Left ventricle myocardium inferior (tissue), 1 donor: ENCODE results near the gene CTTNBP2NL. TPM values are rescaled to one million over a fixed set of nuclear protein-coding genes. Genes with fewer than 3 reads are reported as not detected.

Experiments used
- DNase-seq: peaks from one replicate; pipeline ENCODE4 v3.0.0-alpha.2; 2020
- H3K27ac ChIP-seq: fragments of 200-600 bp; replicated peaks from 2 replicates; pipeline ENCODE4 v1.8.0; 2021
- H3K27me3 ChIP-seq: fragments of 200-600 bp; 2 replicates; pipeline ENCODE4 v1.8.0; 2021; ENCODE audit warnings: low read depth
- H3K36me3 ChIP-seq: fragments of 200-600 bp; 2 replicates; pipeline ENCODE4 v1.8.0; 2021
- H3K4me1 ChIP-seq: fragments of 200-600 bp; 2 replicates; pipeline ENCODE4 v1.8.0; 2021
- H3K4me3 ChIP-seq: fragments of 200-600 bp; 2 replicates; pipeline ENCODE4 v1.8.0; 2021; ENCODE audit warnings: mild to moderate bottlenecking, moderate library complexity
- H3K9me3 ChIP-seq: fragments of 200-600 bp; replicated peaks from 2 replicates; pipeline ENCODE4 v1.8.0; 2021
- intact Hi-C: fragments of 100-400 bp; cut with micrococcal nuclease; formaldehyde crosslinking; loops from one replicate; pipeline ENCODE4 v1.11.0; 2022
- total RNA-seq: library from RNA; stranded (reverse); fragmentation: NEBNext Ultra II Directional; extraction: Animal tissue kit (Norgen Biotek cat#: 25700); gene quantifications from one replicate; pipeline ENCODE4 v1.2.1, GENCODE V29; 2021
- TF ChIP-seq, protein P1 (sequence below): fragments of 200-600 bp; IDR thresholded peaks from 2 replicates; pipeline ENCODE4 v1.8.0; 2021; ENCODE audit warnings: antibody characterized with exemption, mild to moderate bottlenecking, borderline replicate concordance
- donor health status: DM: no; HTN: yes; CAD: no; lungs with severe emphysema.

Gene CTTNBP2NL
- total RNA-seq, 1 donor from 2014 or later, result 14.3 TPM

DNA sequence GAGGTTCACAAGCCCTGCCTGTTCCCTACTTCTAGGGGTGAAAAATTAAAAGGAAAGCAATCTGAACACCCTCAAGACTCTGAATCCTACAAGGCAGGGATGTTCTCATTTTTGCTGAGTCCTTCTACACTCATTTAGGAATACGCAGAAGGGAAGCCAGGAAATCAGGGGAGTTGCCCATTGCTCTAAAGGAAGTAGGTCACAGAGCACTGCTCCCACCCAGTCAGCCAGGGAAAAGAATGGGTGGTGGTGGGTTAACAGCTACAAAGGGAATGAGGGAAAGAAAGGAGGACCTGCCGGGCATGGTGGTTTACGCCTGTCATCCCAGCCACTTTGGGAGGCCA is 2.4 kb upstream of the CTTNBP2NL start:
- Histone ChIP-seq H3K27ac (peak overlapping the region; percentile 93), H3K27me3 (no peaks in the 10 kb centered on the region), H3K9me3 (no peaks in the 10 kb centered on the region), H3K4me3 (peak overlapping the region; percentile 91), H3K36me3 (no peaks in the 10 kb centered on the region), H3K4me1 (peaks cover 77% of the 10 kb centered on the region)
- TF ChIP-seq, protein P1, sequence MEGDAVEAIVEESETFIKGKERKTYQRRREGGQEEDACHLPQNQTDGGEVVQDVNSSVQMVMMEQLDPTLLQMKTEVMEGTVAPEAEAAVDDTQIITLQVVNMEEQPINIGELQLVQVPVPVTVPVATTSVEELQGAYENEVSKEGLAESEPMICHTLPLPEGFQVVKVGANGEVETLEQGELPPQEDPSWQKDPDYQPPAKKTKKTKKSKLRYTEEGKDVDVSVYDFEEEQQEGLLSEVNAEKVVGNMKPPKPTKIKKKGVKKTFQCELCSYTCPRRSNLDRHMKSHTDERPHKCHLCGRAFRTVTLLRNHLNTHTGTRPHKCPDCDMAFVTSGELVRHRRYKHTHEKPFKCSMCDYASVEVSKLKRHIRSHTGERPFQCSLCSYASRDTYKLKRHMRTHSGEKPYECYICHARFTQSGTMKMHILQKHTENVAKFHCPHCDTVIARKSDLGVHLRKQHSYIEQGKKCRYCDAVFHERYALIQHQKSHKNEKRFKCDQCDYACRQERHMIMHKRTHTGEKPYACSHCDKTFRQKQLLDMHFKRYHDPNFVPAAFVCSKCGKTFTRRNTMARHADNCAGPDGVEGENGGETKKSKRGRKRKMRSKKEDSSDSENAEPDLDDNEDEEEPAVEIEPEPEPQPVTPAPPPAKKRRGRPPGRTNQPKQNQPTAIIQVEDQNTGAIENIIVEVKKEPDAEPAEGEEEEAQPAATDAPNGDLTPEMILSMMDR, result no peak
- intact Hi-C loops, result loop anchor here (5.0 to 10.0 kb wide), 2 partner anchors 74 to 281 kb away; partner anchors contain the start of gene MOV10
- DNase-seq, result no peak

DNA sequence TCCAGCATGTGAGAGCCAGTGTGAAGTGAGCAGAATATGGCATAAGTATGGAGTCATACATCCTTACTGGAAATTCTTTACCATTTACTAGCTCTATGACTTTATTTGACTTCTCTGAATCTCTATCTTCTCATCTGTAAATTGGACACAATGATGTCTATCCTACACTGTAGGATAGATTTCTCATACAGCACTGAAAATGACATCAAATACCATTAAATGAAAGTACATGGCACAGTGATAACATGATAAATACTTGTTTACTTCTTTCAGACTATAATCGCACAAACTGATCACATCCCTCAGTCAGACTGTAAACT is 1.3 kb upstream of the CTTNBP2NL start:
- H3K9me3 ChIP-seq, result no peaks in the 10 kb centered on the region
- DNase-seq, result no peak
- intact Hi-C loops, result loop anchor here (5.0 to 10.0 kb wide), 3 partner anchors 73 to 308 kb away; partner anchors contain the start of gene MOV10
- peak overlapping the region; percentile 93 for H3K27ac ChIP-seq
- peaks cover 78% of the 10 kb centered on the region for H3K4me1 ChIP-seq
- H3K27me3 ChIP-seq, result no peaks in the 10 kb centered on the region
- H3K36me3 ChIP-seq, result no peaks in the 10 kb centered on the region
- TF ChIP-seq, protein P1, result no peak
- peak overlapping the region; percentile 91 for H3K4me3 ChIP-seq

DNA sequence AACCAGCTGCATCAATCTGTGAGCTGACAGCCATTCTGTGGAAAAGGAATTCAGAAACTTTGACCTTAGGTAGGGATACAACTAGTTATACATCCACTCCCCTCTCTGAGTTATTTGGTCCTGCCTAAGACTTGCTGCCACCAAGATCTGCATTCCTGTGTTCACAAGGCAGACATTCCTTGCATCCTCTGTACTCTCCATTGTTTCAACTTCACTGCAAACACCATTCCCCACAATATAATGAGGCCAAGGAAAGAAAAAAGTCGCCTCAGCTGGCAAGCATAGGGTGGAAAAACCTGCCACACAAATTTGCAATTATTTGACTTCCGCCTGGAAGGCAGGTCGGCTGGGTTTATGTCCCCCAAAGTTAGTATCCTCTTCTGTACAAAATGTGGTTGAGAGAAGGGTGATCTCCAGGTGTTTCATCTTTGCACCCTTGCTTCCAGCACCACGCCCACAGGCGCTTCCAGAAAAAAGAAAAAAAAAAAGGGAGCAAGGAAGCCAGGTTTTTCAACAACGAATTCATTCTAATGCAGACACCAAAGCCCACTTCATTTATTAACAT is 676 bp upstream of the CTTNBP2NL start:
- H3K4me3 ChIP-seq, result peak overlapping the region; percentile 91
- peak overlapping the region; percentile 93 for H3K27ac ChIP-seq
- H3K4me1 ChIP-seq, result peaks cover 82% of the 10 kb centered on the region
- no peaks in the 10 kb centered on the region for H3K9me3 ChIP-seq
- TF ChIP-seq, protein P1, result no peak
- no peaks in the 10 kb centered on the region for H3K27me3 ChIP-seq
- no peak for DNase-seq
- no peaks in the 10 kb centered on the region for H3K36me3 ChIP-seq
- intact Hi-C loops, result loop anchor here (5.0 to 10.0 kb wide), 2 partner anchors 279 to 307 kb away; partner anchors contain the start of gene MOV10

DNA sequence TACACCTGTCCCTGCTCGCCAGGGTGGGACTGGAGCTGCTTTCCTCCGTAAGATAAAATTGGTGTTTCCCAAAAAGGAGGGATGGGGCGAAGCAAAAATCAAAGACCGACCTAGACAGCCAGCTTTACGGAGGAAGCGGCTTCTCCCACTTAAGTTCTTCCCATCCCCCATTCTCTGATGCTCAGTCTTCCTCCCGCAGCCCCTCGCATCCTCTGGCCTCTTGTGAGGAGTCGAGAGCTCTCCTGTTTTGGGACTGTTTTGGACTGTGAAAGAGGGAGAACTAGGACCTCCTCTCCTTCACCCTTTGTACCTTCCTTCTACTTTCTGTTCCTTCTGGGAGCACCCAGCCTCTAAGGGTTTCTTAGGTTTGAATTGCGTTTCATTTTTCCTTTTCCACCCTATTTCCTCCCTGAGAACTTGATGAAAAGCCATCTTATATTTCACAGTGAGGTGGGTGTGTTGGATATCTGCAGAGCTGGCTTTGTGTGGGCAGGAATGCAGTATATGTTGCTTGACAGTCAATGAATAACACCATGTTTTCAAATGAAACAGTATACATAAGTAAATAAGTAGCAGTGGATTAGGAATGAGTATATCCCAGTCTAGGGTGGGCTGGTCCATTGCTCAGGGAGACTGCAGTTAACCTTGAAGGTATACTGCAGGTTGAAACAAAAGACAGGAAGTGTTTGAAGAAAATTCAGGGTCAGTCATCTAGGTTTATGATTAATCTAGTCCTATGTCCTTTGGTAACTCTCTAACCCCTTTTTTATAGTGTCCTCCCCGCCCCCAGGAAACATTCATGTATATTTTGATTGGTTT is 848 bp downstream of the CTTNBP2NL start:
- H3K4me1 ChIP-seq, result peaks cover 83% of the 10 kb centered on the region

DNA sequence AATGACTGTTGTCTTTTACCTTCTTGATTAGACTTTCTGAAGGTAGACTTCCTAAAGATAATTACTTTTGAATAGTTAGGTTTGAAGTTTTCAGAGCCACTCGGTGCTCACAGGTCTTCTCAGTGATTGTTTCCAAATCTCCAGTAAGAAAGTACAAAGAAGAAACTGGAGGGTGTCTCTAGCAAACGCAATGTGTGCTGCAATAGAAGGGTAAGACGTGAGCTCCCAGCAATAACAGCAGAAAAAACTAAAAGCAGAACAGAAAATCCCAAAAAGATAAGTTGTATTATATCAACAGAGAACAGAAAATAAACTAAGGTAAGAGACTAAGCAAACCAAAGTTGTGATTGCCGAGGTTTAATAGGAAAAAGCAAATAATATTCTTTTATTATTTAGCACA is 1.8 kb downstream of the CTTNBP2NL start:
- H3K27ac ChIP-seq, result no peak overlapping the region
- peak overlapping the region; percentile 91 for H3K4me3 ChIP-seq
- H3K9me3 ChIP-seq, result no peaks in the 10 kb centered on the region
- TF ChIP-seq, protein P1, result no peak
- no peaks in the 10 kb centered on the region for H3K27me3 ChIP-seq
- DNase-seq, result no peak
- H3K4me1 ChIP-seq, result peaks cover 85% of the 10 kb centered on the region
- no peaks in the 10 kb centered on the region for H3K36me3 ChIP-seq
- intact Hi-C loops, result loop anchor here (5.0 to 10.0 kb wide), 2 partner anchors 277 to 304 kb away; partner anchors contain the start of gene MOV10

More for the DNA sequence above, 848 bp downstream of the CTTNBP2NL start:
- H3K36me3 ChIP-seq, result no peaks in the 10 kb centered on the region
- TF ChIP-seq, protein P1, result no peak
- H3K27me3 ChIP-seq, result no peaks in the 10 kb centered on the region
- peak overlapping the region; percentile 93 for H3K27ac ChIP-seq
- intact Hi-C loops, result loop anchor here (5.0 to 10.0 kb wide), 2 partner anchors 278 to 305 kb away; partner anchors contain the start of gene MOV10
- no peak for DNase-seq
- H3K9me3 ChIP-seq, result no peaks in the 10 kb centered on the region
- H3K4me3 ChIP-seq, result peak overlapping the region; percentile 91
